ENCODE data around the gene RABGAP1L. TPM values are rescaled to one million over a fixed set of nuclear protein-coding genes. Genes with fewer than 3 reads are reported as not detected.

Gene RABGAP1L
- total RNA-seq, 1 donor from 2014 or later: 41.0 TPM

GRCh38 chr1:174964972-174965361 is 805.6 kb downstream of the RABGAP1L start:
- peak overlapping the region; percentile 90 for H3K27ac Mint-ChIP-seq
- intact Hi-C loops (cut with micrococcal nuclease): loop anchor here (1.0 to 10.0 kb wide), 10 partner anchors 17 to 1490 kb away; partner anchors contain the start of genes CACYBP, PRDX6 and ZBTB37
- H3K27me3 Mint-ChIP-seq (ENCODE audit: insufficient read depth): no peaks in the 10 kb centered on the region
- no peak for DNase-seq (ENCODE audit: low spot score)
- H3K9me3 Mint-ChIP-seq: no peaks in the 10 kb centered on the region
- H3K4me3 Mint-ChIP-seq: peak overlapping the region; percentile 78
- peaks cover 2% of the 10 kb centered on the region for H3K36me3 Mint-ChIP-seq (ENCODE audit: low read depth)
- H3K4me1 Mint-ChIP-seq (ENCODE audit: low read depth): peaks cover 60% of the 10 kb centered on the region

GRCh38 chr1:174965362-174966007 is 806.2 kb downstream of the RABGAP1L start:
- Mint-ChIP-seq H3K4me1 (ENCODE audit: low read depth) (peaks cover 65% of the 10 kb centered on the region), H3K4me3 (peak overlapping the region; percentile 78), H3K27ac (peak overlapping the region; percentile 90), H3K27me3 (ENCODE audit: insufficient read depth) (no peaks in the 10 kb centered on the region), H3K36me3 (ENCODE audit: low read depth) (peaks cover 5% of the 10 kb centered on the region), H3K9me3 (no peaks in the 10 kb centered on the region)
- no peak for DNase-seq (ENCODE audit: low spot score)
- intact Hi-C loops (cut with micrococcal nuclease): loop anchor here (1.0 to 10.0 kb wide), 3 partner anchors 242 to 1491 kb away; partner anchors contain the start of genes PRDX6 and ZBTB37

- H3K27me3 Mint-ChIP-seq (ENCODE audit: insufficient read depth): no peaks in the 10 kb centered on the region
- H3K36me3 Mint-ChIP-seq (ENCODE audit: low read depth): peaks cover 5% of the 10 kb centered on the region
- peak overlapping the region; percentile 78 for H3K4me3 Mint-ChIP-seq
- peak overlapping the region; percentile 90 for H3K27ac Mint-ChIP-seq
- no peak for DNase-seq (ENCODE audit: low spot score)
- intact Hi-C loops (cut with micrococcal nuclease): loop anchor here (5.0 to 10.0 kb wide), 2 partner anchors 241 to 1491 kb away; partner anchors contain the start of gene PRDX6
- peaks cover 68% of the 10 kb centered on the region for H3K4me1 Mint-ChIP-seq (ENCODE audit: low read depth)
- no peaks in the 10 kb centered on the region for H3K9me3 Mint-ChIP-seq
These were observed 806.8 kb downstream of the RABGAP1L start for GRCh38 chr1:174966008-174966572.

GRCh38 chr1:174967845-174968705 is 808.8 kb downstream of the RABGAP1L start:
- intact Hi-C loops (cut with micrococcal nuclease): loop anchor here (1.0 to 10.0 kb wide), 6 partner anchors 31 to 1493 kb away; partner anchors contain the start of genes CACYBP, MRPS14, PRDX6 and RC3H1
- Mint-ChIP-seq H3K36me3 (ENCODE audit: low read depth) (peaks cover 14% of the 10 kb centered on the region), H3K4me3 (peak overlapping the region; percentile 70), H3K9me3 (no peaks in the 10 kb centered on the region), H3K27me3 (ENCODE audit: insufficient read depth) (no peaks in the 10 kb centered on the region), H3K4me1 (ENCODE audit: low read depth) (peaks cover 80% of the 10 kb centered on the region), H3K27ac (peak overlapping the region; percentile 96)
- no peak for DNase-seq (ENCODE audit: low spot score)

GRCh38 chr1:174968750-174969244 is 809.5 kb downstream of the RABGAP1L start:
- Mint-ChIP-seq H3K9me3 (no peaks in the 10 kb centered on the region), H3K4me1 (ENCODE audit: low read depth) (peaks cover 72% of the 10 kb centered on the region), H3K27ac (peak overlapping the region; percentile 96), H3K27me3 (ENCODE audit: insufficient read depth) (no peaks in the 10 kb centered on the region), H3K4me3 (peak overlapping the region; percentile 70), H3K36me3 (ENCODE audit: low read depth) (peaks cover 16% of the 10 kb centered on the region)
- intact Hi-C loops (cut with micrococcal nuclease): loop anchor here (1.0 to 10.0 kb wide), 7 partner anchors 9 to 1494 kb away; partner anchors contain the start of genes CACYBP, MRPS14, PRDX6 and RC3H1
- peak; percentile 41 for DNase-seq (ENCODE audit: low spot score)

- Mint-ChIP-seq H3K27ac (peak overlapping the region; percentile 96), H3K9me3 (no peaks in the 10 kb centered on the region), H3K27me3 (ENCODE audit: insufficient read depth) (no peaks in the 10 kb centered on the region), H3K4me3 (peak overlapping the region; percentile 70), H3K36me3 (ENCODE audit: low read depth) (peaks cover 23% of the 10 kb centered on the region), H3K4me1 (ENCODE audit: low read depth) (peaks cover 61% of the 10 kb centered on the region)
- no peak for DNase-seq (ENCODE audit: low spot score)
- intact Hi-C loops (cut with micrococcal nuclease): loop anchor here (1.0 to 10.0 kb wide), 3 partner anchors 7 to 1495 kb away; partner anchors contain the start of gene PRDX6
These were observed 810.7 kb downstream of the RABGAP1L start for GRCh38 chr1:174969977-174970376.

GRCh38 chr1:174971466-174971865 is 812.1 kb downstream of the RABGAP1L start:
- Mint-ChIP-seq H3K4me1 (ENCODE audit: low read depth) (peaks cover 58% of the 10 kb centered on the region), H3K9me3 (no peaks in the 10 kb centered on the region), H3K4me3 (peak overlapping the region; percentile 56), H3K27me3 (ENCODE audit: insufficient read depth) (no peaks in the 10 kb centered on the region), H3K36me3 (ENCODE audit: low read depth) (peaks cover 35% of the 10 kb centered on the region), H3K27ac (peak overlapping the region; percentile 4)
- DNase-seq (ENCODE audit: low spot score): no peak
- intact Hi-C loops (cut with micrococcal nuclease): no loop called here

GRCh38 chr1:174971902-174972301 is 812.6 kb downstream of the RABGAP1L start:
- H3K36me3 Mint-ChIP-seq (ENCODE audit: low read depth): peaks cover 38% of the 10 kb centered on the region
- intact Hi-C loops (cut with micrococcal nuclease): no loop called here
- H3K27me3 Mint-ChIP-seq (ENCODE audit: insufficient read depth): no peaks in the 10 kb centered on the region
- no peaks in the 10 kb centered on the region for H3K9me3 Mint-ChIP-seq
- no peak for DNase-seq (ENCODE audit: low spot score)
- H3K4me3 Mint-ChIP-seq: no peak overlapping the region
- H3K4me1 Mint-ChIP-seq (ENCODE audit: low read depth): peaks cover 59% of the 10 kb centered on the region
- no peak overlapping the region for H3K27ac Mint-ChIP-seq

- H3K36me3 Mint-ChIP-seq (ENCODE audit: low read depth): peaks cover 50% of the 10 kb centered on the region
- H3K9me3 Mint-ChIP-seq: no peaks in the 10 kb centered on the region
- intact Hi-C loops (cut with micrococcal nuclease): loop anchor here (5.0 kb wide), 1 partner anchor 447 kb away; no protein-coding TSS in a partner anchor
- peaks cover 53% of the 10 kb centered on the region for H3K4me1 Mint-ChIP-seq (ENCODE audit: low read depth)
- no peak for DNase-seq (ENCODE audit: low spot score)
- H3K4me3 Mint-ChIP-seq: no peak overlapping the region
- H3K27me3 Mint-ChIP-seq (ENCODE audit: insufficient read depth): no peaks in the 10 kb centered on the region
- peak overlapping the region; percentile 1 for H3K27ac Mint-ChIP-seq
These were observed 815.4 kb downstream of the RABGAP1L start for GRCh38 chr1:174974711-174975119.

GRCh38 chr1:174975764-174976163 is 816.4 kb downstream of the RABGAP1L start:
- Mint-ChIP-seq H3K9me3 (no peaks in the 10 kb centered on the region), H3K27me3 (ENCODE audit: insufficient read depth) (no peaks in the 10 kb centered on the region), H3K36me3 (ENCODE audit: low read depth) (peaks cover 52% of the 10 kb centered on the region), H3K27ac (no peak overlapping the region), H3K4me1 (ENCODE audit: low read depth) (peaks cover 50% of the 10 kb centered on the region), H3K4me3 (no peak overlapping the region)
- intact Hi-C loops (cut with micrococcal nuclease): loop anchor here (5.0 kb wide), 1 partner anchor 448 kb away; no protein-coding TSS in a partner anchor
- DNase-seq (ENCODE audit: low spot score): no peak

- Mint-ChIP-seq H3K9me3 (no peaks in the 10 kb centered on the region), H3K4me1 (ENCODE audit: low read depth) (peaks cover 51% of the 10 kb centered on the region), H3K27me3 (ENCODE audit: insufficient read depth) (no peaks in the 10 kb centered on the region), H3K4me3 (no peak overlapping the region), H3K27ac (no peak overlapping the region), H3K36me3 (ENCODE audit: low read depth) (peaks cover 55% of the 10 kb centered on the region)
- DNase-seq (ENCODE audit: low spot score): no peak
- intact Hi-C loops (cut with micrococcal nuclease): loop anchor here (1.0 to 5.0 kb wide), 2 partner anchors 7 to 449 kb away; no protein-coding TSS in a partner anchor
These were observed 817.3 kb downstream of the RABGAP1L start for GRCh38 chr1:174976436-174977108.

Measured in activated T-helper 1 cell treated with anti-CD3 and anti-CD28 coated beads, Interleukin-12 subunit alpha, Interleukin-12 subunit beta, Interleukin-2, Interleukin-4 antibody, amounts not matched to agents 30 ng/mL and 10 ng/mL and 1 ng/mL, durations not matched to agents 14 hours and 24 hours and 36 hours (primary cell).